Fibroblast of skin of abdomen (primary cell): Measurements from ENCODE around the gene GGNBP2.
A peak's percentile ranks its signal among the peaks of the same experiment; 100 is the strongest.

Source experiments
- DNase-seq: peaks from one replicate; pipeline ENCODE4 v3.0.0-alpha.2; 2013

Gene GGNBP2

GRCh38 chr17:36575028-36575427 is 30.3 kb downstream of the GGNBP2 start:
- no peak for DNase-seq

GRCh38 chr17:36576793-36577192 is 32.1 kb downstream of the GGNBP2 start:
- no peak for DNase-seq

DNA sequence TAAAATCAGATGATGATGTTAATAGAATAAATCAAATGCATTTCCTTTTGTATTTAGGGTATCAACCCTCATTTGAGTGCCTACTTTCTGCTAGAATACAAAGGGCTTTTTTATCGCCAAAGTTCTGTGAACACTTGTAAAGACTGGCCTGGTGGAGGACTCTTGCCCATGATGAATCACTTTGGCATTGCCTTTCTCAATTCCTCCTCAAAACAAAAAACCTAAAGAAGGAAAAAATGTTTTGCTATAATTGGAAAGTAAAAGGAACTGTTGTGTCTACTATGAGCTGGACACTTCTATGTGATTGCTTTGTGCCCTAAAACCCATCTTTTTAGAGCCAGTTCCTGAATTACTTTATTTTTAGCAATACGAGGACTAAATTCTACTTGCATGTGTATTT is 34.0 kb downstream of the GGNBP2 start:
- no peak for DNase-seq

DNA sequence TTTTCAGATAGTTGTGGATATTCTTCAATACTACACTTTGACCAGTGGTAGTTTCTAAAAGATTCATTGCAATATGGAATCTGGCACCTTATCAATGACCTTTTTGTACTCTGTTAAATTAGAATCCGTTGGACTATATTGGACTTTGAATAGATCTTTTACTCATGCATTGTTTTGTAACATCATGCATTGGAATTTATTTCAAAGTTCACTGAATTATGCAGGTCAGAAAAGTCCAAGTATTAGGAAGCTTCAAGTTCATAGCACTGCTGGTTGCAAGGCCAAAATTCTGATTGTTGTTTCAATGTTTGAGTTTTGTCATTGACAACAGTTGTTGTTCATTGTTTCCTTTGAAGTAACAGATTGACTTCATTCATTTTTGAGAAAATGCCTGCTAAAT is 39.1 kb downstream of the GGNBP2 start:
- no peak for DNase-seq

DNA sequence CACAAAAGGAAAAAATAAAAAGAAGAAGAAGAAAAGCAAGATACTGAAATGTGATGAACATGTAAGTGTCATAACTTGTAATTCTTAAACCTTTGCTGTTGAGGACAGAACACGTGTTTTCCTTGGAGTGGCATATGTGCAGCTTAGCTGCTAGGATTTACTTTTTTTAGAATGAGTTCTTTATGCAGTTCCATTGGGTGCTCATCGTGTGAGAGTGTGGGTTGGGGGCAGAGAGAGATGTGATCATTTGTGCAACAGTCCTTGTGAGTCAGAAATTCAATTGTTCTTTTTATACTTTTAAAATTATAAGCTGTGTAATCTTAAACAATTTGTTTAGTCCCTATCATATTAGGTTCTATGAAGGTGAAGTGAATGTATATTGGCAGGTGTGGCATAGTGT is 41.4 kb downstream of the GGNBP2 start:
- no peak for DNase-seq

- DNase-seq = no peak
These were observed 45.4 kb downstream of the GGNBP2 start for GRCh38 chr17:36590082-36590481.

DNA sequence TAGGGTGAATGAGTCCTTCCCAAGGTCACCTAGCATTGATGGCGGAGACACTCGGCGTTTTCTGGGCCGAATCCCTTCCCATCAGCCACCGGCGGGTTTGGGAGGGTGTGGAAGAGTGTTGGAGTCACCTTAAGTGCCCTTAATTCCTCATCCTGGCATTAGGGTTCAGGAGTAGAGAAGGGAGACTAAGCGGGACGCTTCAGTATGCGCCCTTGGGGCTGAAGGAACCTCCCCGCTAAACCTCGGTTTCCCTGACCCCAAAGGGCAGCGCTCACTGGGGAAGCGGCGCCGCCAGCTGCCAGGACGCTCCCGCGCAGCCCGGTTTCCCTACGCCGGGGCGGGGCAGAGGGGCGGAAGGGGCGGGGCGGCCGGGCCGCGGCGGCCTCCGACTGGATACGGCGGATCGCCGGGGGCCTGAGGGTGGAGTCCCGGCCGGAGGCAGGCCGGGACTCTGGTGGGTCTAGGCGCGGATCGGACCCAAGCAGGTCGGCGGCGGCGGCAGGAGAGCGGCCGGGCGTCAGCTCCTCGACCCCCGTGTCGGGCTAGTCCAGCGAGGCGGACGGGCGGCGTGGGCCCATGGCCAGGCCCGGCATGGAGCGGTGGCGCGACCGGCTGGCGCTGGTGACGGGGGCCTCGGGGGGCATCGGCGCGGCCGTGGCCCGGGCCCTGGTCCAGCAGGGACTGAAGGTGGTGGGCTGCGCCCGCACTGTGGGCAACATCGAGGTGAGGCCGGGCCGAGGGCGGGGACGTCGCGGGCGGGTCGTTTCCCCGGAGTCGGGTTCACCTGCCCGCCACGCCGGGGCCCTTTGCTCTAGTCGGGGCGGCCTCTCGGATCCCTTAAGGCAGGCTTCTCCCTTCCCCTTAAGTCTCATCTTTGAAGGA is 47.0 kb downstream of the GGNBP2 start, which contains the start of gene DHRS11:
DHRS11 (plus strand) TSS at position 446 of the 882 bp plus-strand sequence; CDS start at position 577, 131 bp downstream.
- DNase-seq = peak; percentile 74

DNA sequence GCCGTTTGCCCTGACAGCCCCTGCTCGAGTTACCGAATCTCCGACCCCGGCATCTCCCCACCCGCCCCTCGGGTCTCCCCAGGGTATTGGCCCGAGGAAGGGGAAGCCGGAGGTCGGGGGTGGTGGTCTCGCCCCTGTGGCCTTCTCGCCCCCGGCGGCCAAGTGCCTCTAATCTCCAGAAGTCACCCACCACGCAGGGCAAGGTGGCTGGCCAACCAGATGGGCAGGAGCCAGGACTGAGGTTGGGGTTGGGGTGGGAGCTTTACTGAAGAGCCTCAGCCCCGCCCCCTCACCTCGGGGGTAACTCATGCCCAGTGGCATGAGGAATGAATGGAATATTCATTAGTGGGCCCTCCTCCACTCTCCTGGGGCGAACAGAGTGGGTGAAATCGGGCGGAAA is 47.6 kb downstream of the GGNBP2 start:
- no peak for DNase-seq

GRCh38 chr17:36592716-36593321 is 48.1 kb downstream of the GGNBP2 start:
- no peak for DNase-seq

GRCh38 chr17:36593656-36594316 is 49.1 kb downstream of the GGNBP2 start:
- DNase-seq = no peak

DNA sequence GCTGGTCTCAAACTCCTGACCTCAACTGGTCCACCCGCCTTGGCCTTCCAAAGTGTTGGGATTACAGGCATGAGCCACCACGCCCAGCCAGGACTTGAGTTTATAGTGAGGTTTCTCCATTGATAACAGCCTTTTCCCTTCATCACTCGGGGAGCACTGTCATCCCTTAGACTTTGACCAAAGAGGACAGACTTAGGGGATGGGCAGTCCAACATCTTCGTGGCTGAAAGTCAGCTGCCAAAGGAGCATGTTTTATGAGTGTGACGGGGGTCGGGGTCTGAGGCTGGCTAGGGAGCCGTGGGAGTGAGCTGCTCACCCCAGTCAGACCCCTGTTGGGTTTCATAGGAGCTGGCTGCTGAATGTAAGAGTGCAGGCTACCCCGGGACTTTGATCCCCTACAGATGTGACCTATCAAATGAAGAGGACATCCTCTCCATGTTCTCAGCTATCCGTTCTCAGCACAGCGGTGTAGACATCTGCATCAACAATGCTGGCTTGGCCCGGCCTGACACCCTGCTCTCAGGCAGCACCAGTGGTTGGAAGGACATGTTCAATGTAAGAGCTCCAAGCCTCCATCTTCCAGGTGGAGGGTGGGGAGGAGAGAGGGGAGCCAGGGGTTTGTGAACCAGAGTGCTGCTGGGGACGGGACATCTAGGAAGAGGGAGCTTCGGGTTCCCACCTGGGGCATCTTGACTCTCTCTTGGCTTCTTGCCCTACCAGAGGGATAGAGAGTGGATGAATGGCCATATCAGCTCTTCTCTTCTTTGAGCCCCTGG is 50.1 kb downstream of the GGNBP2 start:
- no peak for DNase-seq

DNA sequence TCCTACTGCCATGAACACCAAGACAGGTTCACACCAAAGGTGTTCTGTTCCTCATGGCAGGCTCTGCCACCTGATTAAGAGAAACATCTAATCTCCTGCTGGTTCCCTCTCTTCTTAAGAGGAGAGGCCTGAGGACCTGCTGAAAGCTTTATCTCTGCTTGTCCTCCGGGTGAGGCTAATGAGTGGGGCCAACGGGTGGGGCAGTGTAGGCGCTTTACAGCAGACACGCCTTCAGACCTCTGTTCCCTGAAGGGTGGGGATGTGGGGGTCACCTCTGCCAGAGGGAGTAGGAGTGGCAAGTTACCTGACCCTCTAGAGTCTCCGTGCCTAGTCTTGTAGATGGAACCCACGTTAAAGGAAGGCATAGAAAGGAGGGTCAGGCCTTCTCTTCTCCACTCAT is 52.5 kb downstream of the GGNBP2 start:
- no peak for DNase-seq

GRCh38 chr17:36597866-36598777 is 53.4 kb downstream of the GGNBP2 start:
- no peak for DNase-seq

GRCh38 chr17:36598951-36599401 is 54.3 kb downstream of the GGNBP2 start:
- no peak for DNase-seq

DNA sequence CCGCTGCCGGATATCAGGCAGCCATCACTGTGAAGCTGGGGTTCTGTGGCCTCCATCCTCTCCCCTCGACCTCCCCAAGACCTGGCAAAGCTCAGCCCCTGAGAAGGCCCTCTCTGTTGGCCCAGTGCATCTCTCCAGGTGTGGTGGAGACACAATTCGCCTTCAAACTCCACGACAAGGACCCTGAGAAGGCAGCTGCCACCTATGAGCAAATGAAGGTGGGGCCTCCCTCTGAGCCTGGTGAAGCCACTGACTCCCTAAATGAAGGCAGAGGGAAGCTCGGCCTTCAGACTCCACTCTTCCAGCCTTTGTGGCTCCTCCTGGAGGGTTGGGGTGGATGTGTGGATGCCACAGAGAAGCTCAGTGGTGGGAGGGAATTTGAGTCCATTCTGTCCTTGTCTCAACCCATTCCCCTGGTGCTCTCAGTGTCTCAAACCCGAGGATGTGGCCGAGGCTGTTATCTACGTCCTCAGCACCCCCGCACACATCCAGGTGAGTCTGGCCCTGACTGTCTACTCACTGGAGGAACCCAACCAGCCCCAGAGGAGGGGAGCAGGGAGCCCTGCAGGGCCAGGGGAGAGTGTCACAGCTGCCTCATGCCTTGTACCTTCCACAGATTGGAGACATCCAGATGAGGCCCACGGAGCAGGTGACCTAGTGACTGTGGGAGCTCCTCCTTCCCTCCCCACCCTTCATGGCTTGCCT is 55.0 kb downstream of the GGNBP2 start:
- DNase-seq = no peak

GRCh38 chr17:36600465-36600864 is 55.7 kb downstream of the GGNBP2 start:
- no peak for DNase-seq

GRCh38 chr17:36600936-36601302 is 56.2 kb downstream of the GGNBP2 start:
- DNase-seq = no peak

GRCh38 chr17:36601303-36602029 is 56.7 kb downstream of the GGNBP2 start, which contains the start of gene MRM1:
TSS of gene MRM1 (plus strand) at chr17:36601583. CDS start at chr17:36601811, 228 bp downstream.
- DNase-seq = peak; percentile 91

DNA sequence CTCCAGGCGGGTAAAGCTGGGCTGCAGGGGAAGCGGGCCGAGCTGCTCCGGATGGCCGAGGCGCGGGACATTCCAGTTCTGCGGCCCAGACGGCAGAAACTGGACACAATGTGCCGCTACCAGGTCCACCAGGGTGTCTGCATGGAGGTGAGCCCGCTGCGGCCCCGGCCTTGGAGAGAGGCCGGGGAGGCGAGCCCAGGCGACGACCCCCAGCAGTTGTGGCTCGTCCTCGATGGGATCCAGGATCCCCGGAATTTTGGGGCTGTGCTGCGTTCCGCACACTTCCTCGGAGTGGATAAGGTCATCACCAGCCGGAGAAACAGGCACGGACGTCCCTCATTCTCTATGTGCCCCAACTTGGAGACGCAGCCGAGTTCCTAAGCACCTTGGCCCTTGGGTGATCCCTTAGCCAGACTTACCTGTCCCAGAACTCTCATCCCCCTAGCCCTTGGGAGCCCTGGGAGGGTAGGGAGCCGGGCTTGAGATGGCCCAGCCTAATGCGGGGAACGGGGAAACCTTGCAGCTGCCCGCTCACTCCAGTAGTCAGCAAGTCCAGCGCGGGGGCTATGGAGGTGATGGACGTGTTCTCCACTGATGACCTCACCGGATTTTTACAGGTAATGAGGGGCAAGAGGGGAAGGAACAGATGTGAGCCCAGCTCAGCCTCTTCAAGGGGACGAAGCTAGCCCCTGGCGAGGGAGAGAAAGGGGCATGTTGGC is 57.5 kb downstream of the GGNBP2 start:
- no peak for DNase-seq
